ENCODE results near the gene RRAD.
"Not testable (repeated sequence)": the region's sequence is repeated elsewhere in the genome, so short reads cannot be mapped to it uniquely, and the experiment has no call there.

The RRAD gene

GRCh38 chr16:66925322-66925840 lies at the start of gene RRAD:
Gene RRAD, minus strand, starts transcription at chr16:66925535. Its CDS starts 356 bp downstream, at chr16:66925179.
- DNase-seq, result no peak

- not testable (repeated sequence) for DNase-seq
These were observed 49.6 kb upstream of the RRAD start for GRCh38 chr16:66974932-66975246.

GRCh38 chr16:66974156-66974931 lies 49.0 kb upstream of the RRAD start:
- DNase-seq, result not testable (repeated sequence)

- no peak for DNase-seq
These were observed 48.4 kb upstream of the RRAD start for GRCh38 chr16:66973716-66974115.

GRCh38 chr16:66972983-66973382 lies 47.6 kb upstream of the RRAD start:
- no peak for DNase-seq

GRCh38 chr16:66970775-66971720 lies 45.7 kb upstream of the RRAD start:
- DNase-seq, result no peak

- no peak for DNase-seq
These were observed 43.5 kb upstream of the RRAD start for GRCh38 chr16:66968847-66969246.

- DNase-seq, result no peak
These were observed 38.7 kb upstream of the RRAD start for GRCh38 chr16:66964049-66964448.

GRCh38 chr16:66961914-66962313 lies 36.6 kb upstream of the RRAD start:
- no peak for DNase-seq

GRCh38 chr16:66961065-66961744 lies 35.9 kb upstream of the RRAD start, which contains the start of gene CES3:
Gene CES3, plus strand, starts transcription at chr16:66961266. Its CDS starts 42 bp downstream, at chr16:66961308.
- DNase-seq, result peak; percentile 66

- no peak for DNase-seq
These were observed 34.9 kb upstream of the RRAD start for GRCh38 chr16:66960270-66960669.

GRCh38 chr16:66959704-66960161 lies 34.4 kb upstream of the RRAD start:
- DNase-seq, result no peak

GRCh38 chr16:66958857-66959703 lies 33.7 kb upstream of the RRAD start:
- no peak for DNase-seq

- not testable (repeated sequence) for DNase-seq
These were observed 30.8 kb upstream of the RRAD start for GRCh38 chr16:66956154-66956457.

- not testable (repeated sequence) for DNase-seq
These were observed 30.2 kb upstream of the RRAD start for GRCh38 chr16:66955363-66956153.

- peak; percentile 76 for DNase-seq
These were observed 28.8 kb upstream of the RRAD start for GRCh38 chr16:66954097-66954659.

- DNase-seq, result no peak
These were observed 28.2 kb upstream of the RRAD start for GRCh38 chr16:66953462-66954096.

GRCh38 chr16:66952430-66953110 lies 27.2 kb upstream of the RRAD start:
- DNase-seq, result no peak

GRCh38 chr16:66950971-66951790 lies 25.8 kb upstream of the RRAD start:
- DNase-seq, result no peak
